ENCODE results near the gene PLEKHM3.
A peak's percentile ranks its signal among the peaks of the same experiment; 100 is the strongest.

The PLEKHM3 gene
- total RNA-seq, result 11.9 to 127 (median 32.4) reads per million in 18 experiments

DNA sequence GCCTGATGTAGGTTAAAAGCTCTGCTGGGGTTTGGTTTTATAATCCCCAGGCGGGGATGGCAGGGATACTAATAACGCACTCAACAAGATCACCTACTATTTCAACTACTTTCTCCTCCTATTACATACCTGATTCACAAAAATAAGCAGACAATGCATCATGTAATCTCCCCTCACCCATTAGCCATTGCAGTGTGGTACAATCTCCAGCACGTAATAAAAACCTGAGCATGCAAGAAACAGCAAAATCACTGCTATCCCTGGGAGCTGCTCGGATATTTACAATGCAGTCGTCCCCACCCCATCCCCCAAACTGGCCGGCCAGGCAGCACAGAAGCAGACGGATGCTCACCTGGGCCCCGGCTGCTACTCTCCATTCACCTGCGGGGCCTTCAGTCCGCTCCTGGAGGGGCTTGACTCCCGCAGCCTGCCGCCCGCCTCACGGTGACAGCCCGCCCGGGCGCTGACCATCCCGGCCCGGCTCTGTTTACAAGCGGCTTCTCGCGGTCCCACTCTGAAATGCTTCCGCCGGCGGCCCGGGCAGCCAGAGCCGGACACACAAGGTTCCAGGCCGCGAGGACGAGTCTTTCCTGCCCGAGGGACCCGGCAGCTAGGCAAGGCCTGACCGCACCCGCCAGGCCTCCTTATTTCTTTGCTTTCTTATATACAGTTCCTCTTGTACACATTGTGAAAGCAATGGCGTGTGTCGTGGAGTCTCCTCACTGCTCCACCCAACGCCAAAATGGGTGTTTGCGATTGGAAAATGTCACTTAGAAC is at the start of gene PLEKHM3:
TSS of gene PLEKHM3 (minus strand) at position 491 of the 777 bp plus-strand sequence. CDS start 23,888 bp downstream, outside the sequence.
- DNase-seq, result peak; percentile 92 to 95

GRCh38 chr2:208074610-208075356 is 49.5 kb upstream of the PLEKHM3 start:
- DNase-seq, result no peak

DNA sequence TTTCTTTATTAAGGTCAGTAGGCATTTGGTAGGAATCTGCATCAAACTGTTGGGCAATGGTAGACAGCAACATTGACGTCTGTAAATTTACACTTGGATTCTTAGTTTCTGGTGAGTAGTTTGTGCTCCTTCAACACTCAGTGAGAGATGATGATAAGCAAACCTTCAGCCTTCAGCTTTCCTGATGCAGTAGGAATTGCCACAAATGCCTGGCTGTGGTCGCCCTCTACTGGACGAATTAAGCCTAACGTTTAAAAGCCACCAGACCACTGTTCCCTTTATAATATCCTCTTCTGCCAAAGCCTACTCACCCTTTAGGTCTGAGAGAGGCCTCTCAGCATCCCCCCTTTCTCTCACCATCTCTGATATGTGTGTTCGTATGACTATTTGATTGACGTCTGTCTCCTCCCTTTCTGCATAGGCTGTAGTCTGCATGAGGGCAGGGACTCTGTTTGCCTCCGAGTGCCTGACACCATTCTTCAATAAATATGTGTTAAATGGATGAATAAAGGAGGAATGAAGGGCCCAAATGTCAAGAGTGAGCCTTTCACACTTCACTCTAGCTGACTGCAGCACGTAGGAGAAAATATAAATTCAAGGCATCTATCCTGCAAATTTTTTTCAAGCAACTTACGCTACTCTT is 47.0 kb upstream of the PLEKHM3 start:
- peak; percentile 59 to 72 for DNase-seq

GRCh38 chr2:208069186-208069585 is 43.9 kb upstream of the PLEKHM3 start:
- no peak for DNase-seq

GRCh38 chr2:208066016-208066415 is 40.7 kb upstream of the PLEKHM3 start:
- DNase-seq, result no peak

GRCh38 chr2:208065476-208065875 is 40.1 kb upstream of the PLEKHM3 start:
- no peak for DNase-seq

GRCh38 chr2:208064220-208064961 is 39.1 kb upstream of the PLEKHM3 start:
- DNase-seq, result peak; percentile 4 to 56

DNA sequence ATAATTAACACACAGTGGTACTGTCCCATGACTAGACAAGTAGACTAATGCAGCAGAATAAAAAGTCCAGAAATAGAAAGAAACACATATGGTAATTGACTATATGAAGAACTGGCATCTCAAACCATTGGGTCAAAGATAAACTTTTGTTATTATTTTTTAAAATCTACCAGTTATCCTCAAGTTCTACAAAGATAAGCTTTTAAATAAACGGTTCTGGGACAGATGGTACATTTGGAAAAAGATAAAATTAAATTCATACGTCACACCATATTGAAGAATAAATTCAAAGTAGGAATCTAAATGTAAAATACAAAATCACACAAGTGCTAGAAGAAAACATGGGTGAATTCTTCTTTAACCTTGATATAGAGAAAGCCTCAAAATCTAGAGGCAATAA is 37.6 kb upstream of the PLEKHM3 start:
- DNase-seq, result no peak

GRCh38 chr2:208062113-208062512 is 36.8 kb upstream of the PLEKHM3 start:
- peak; percentile 31 to 47 for DNase-seq

DNA sequence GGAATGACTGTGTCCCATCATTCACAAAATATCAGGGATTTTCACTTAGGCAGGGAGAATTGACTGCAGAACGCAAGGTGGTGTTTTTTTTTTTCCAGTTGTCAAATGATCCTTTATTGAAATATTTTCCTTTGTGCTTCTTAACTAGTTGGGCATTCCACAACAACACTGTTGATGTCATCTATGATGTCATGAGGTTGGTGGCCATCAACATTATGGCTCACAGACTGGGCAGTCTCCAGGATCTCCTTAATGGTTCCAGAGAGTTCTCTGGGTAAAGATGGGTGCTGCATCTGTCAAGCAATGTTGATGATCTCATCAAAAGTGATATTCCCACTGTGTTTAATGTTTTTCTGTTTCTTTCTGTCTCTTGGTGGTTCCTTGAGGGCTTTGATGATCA is 31.8 kb upstream of the PLEKHM3 start:
- no peak for DNase-seq

DNA sequence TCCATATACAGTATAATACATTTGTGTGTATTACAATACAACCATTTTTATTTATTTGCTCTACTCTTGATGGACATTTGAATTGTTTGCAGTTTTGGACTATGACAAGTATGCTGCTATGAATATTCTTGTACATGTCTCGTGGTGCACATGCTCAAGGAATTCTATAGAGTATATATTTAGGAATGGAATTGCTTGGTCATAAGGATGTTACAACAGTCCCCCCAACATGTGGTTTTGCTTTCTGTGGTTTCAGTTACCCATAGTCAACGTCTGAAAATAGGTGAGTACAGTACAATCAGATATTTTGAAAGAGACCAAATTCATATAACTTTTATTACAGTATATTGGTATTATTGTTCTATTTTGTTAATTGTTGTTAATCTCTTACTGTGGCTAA is 24.1 kb upstream of the PLEKHM3 start:
- DNase-seq, result no peak

- no peak for DNase-seq
These were observed 23.7 kb upstream of the PLEKHM3 start for GRCh38 chr2:208049006-208049405.

- no peak for DNase-seq
These were observed 22.5 kb upstream of the PLEKHM3 start for GRCh38 chr2:208047840-208048239.

DNA sequence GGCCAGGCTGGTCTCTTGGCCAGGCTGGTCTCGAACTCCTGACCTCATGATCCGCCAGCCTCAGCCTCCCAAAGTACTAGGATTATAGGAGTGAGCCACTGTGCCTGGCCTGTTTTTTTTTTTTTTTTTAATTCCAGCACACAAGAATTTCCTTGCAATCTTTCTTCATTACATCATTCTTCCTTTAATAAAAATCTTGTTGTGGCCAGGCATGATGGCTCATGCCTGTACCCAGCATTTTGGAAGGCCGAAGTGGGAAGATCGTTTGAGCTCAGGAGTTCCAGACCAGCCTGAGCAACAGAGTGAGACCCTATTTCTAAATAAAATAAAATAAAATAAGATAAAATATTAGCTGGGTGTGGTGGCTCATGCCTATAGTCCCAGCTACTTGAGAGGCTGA is 21.4 kb upstream of the PLEKHM3 start:
- no peak for DNase-seq

GRCh38 chr2:208042450-208042849 is 17.1 kb upstream of the PLEKHM3 start:
- DNase-seq, result no peak

GRCh38 chr2:208042041-208042440 is 16.7 kb upstream of the PLEKHM3 start:
- no peak for DNase-seq

DNA sequence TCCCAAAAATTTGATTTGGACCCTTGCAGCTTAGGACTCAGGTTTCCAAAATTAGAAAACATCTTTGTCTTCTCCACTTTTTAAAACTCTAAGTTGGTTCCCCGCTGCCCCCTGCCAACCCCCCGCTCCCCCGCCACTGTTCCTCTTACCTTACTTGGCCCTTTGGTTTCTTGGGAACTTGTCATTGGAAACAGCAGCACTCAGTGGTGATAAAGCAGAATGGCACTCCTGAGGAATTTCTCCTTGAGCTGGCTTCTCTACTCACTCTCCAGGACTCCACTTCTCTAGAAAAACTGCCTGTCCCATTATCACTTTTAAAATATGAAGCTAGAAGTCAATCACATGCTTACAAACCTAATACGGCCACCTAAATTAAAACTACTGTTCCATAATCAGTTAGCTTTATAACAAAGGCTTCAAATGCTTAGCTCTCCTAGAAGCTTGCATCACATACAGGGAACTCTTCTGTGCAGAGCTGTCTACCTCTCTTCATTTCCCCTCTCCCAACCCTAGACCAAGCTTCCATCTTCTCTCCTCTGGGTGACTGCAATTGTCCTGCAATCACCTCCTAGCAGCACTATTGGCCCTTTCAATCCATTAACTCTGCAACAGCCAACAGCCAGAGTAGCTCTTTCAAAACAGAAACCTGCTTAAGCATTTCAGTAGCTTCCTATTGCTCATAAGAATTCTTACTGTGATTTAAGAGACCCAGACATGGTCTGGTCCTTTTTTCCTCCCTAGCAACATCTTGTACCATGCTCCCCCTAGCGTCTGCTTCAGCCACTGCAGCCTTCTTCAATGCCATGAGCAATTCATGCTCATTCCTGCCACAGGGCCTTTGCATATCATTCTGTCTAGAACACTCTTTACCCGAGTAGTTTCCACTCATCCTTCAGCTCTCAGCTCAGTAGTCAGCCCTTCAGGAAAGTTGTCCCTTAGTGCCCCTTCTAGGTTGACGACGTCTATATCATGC is 15.2 kb upstream of the PLEKHM3 start:
- DNase-seq, result peak; percentile 83

GRCh38 chr2:208039376-208040110 is 14.2 kb upstream of the PLEKHM3 start:
- no peak for DNase-seq

DNA sequence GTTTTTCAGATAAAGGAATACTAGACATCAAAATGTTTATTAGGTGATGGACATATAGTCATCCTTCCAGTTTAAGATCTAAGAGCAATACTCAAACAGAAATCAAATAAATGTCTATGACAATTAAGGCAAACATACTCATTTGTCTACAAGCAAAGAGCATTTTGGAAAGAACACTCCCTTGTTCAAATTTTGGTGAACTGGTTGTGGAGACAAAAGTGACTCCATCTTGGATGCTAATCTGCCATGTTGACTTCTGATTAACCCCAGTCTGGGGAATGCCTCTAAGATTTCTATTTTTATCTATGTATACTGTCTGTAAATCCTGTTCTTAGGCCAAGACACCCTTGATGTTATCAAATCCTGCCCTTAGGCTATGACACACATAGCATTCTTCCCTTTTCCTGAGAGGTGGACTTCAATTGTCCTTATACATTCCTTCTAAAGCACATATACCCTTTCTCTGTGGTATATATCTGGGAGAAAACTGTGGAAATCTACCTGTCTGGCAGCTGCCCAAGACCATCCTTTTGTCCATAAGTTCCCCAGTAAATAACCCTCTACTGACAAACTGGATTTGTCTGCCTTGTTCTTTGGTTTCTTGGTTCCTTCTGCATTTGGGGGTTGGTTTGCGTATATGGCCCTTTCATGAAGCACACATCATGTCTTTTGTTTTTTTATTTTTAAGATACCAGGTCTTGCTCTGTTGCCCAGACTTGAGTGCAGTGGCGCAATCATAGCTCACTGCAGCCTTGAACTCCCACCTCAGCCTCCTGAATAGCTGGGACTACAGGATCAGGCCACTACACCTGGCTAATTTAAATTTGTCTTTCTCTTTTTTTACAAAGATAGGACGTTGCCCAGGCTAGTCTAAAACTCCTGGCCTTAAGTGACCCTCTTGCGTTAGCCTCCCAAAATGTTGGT is 12.5 kb upstream of the PLEKHM3 start:
- no peak for DNase-seq

DNA sequence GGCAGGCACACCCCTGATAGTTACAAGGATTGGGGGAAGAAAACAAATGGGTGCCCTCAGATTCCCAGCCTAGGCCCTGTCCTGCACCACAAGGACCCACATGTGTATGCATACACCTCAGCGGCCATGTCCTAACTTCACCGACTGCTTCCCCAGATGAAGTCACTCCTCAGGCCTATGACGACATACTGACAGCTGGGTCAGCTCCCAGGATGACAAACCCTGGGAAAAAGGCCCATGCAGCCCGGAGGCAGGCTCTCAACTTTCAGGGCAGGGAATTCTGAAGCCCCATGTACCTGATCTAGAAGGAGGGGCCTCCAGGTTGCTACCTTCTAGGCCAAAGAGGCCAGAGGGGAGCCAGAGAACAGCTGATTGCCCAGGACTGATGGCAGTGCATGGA is 11.0 kb upstream of the PLEKHM3 start:
- DNase-seq, result peak in 1 of 2 donors; percentile 20

Measured in inflammatory macrophage (primary cell).